Islet of Langerhans (tissue), 1 donor: ENCODE measurements around the gene PTPRT.

Source experiments
- FAIRE-seq: peaks from one replicate; lab custom pipeline; 2011; peaks lifted over from hg19 to GRCh38; lab: Jason Lieb, UNC

The PTPRT gene

GRCh38 chr20:42113236-42113635 is 1076.5 kb downstream of the PTPRT start:
- FAIRE-seq, result no peak

GRCh38 chr20:42112161-42112560 is 1077.5 kb downstream of the PTPRT start:
- no peak for FAIRE-seq

DNA sequence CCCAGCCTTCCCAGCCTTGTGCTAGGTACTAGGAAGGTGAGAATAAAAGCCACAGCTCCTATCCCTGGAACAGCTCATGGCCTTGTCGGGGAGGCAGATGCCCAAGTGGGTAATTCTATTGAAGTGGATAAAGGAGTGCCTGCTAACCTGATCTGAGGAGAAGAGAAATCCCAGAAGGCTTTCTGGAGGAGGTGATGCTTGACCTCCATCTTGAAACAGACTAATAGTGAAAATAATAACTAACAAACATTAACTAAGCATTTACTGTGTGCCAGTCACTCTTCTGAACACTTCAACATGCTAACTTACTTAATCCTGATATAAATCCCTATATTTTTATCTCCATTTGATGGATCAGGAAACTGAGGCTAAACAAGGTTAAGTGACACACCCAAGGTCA is 1078.4 kb downstream of the PTPRT start:
- FAIRE-seq, result no peak

GRCh38 chr20:42110301-42110700 is 1079.4 kb downstream of the PTPRT start:
- FAIRE-seq, result no peak

DNA sequence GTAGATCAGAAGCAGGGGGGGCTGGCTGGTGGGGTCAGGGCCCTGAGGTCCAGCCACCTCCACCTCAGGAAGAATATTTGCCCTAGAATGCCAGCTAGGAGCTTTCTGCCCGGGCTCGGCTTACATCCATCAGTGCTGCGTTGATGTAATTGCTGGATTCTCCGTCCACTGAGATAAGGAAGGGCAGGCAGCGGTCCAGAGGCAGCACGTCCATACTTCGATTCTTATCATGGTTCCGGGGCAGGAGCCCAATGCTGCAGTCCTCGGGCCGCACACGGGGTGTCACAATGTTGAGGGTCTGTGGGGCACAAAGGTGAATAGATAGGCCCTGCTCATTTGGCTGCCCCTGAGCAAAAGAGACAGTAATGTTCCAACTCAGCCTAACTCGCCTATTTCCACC is 1087.7 kb downstream of the PTPRT start:
- FAIRE-seq, result no peak

- peak; percentile 98 for FAIRE-seq
These were observed 1089.5 kb downstream of the PTPRT start for GRCh38 chr20:42100137-42100704.

- FAIRE-seq, result no peak
These were observed 1090.6 kb downstream of the PTPRT start for GRCh38 chr20:42099101-42099500.

GRCh38 chr20:42098418-42098817 is 1091.3 kb downstream of the PTPRT start:
- no peak for FAIRE-seq

- FAIRE-seq, result no peak
These were observed 1092.0 kb downstream of the PTPRT start for GRCh38 chr20:42097741-42098140.

DNA sequence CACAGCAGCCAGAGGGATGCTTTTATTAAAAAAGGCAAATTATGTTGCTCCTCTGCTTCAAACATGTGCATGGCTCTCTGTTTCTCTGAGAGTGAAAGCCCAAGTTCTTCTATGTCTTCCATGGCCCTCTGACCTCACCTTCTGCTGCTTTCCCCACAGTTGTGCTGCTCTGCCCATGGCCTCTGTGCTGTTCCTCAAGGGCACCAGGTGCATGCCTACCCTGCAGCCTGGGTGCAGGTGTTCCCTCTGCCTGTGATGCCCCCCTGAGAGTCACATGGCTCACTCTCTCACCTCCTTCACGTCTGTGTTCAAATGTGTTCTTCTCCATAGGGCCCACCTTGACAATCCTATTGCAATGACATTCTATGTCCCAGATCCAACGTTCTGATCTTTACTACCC is 1094.5 kb downstream of the PTPRT start:
- no peak for FAIRE-seq

DNA sequence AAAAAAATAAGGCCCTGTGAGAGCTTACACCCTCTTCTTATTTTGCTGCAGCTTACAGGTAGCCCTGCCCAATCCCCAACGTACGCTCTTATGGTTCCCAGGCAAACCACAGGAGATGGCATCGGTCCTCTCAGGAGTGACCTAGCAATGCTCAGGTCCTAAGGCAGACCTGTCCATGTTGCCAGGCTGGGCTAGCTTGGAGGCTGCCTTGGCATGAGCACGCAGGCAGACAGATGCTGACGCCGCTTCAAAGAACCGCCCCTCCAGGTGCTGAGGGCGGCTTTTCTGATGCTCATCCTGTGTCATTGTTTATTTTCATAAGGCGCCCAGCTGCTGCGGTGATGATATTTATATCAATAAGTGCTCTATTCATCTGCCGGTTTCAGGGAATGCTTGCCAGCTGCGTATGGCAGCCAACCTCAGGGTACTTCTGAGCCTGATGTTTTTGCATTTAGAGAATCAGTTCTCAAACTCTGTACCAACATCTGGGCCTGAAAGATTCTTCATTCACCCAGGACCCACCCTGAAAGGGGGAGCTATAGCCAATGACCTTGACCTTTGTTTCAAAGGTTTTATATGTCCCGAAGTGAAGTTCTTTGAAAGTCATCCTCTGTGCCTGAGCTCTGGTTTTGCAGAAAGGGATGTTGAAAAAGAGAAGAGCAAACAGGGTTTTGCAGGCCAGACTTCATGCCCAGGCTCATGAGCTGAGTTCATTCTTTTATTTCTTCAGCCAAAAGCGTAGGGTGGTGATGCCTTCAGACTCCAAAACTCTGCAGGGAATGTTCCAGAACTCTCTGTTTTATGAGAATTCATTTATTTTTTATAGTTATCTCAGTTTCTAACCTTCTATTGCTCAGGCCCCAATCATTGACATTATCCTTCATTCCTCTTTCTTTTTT is 1095.9 kb downstream of the PTPRT start:
- FAIRE-seq, result peak; percentile 69

- no peak for FAIRE-seq
These were observed 1096.7 kb downstream of the PTPRT start for GRCh38 chr20:42093041-42093440.

DNA sequence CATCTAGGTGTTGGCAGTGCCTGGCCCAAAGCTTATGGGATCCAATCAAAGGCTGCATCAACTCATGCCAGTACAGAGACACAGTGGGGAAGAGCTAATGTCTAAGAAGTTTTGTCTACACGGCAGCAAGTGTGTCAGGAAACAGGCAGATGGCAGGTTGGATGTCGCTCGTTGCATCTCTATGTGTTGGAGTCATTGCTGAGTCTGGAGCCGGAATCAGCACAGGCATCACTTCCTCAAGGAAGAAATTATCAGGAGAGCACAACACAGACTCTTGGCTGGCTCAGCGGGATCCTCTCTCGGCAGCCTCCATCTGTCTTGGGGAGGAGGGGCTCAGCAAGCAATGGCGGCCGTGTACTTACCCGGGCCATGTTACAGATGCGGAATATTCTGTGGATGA is 1104.3 kb downstream of the PTPRT start:
- no peak for FAIRE-seq

DNA sequence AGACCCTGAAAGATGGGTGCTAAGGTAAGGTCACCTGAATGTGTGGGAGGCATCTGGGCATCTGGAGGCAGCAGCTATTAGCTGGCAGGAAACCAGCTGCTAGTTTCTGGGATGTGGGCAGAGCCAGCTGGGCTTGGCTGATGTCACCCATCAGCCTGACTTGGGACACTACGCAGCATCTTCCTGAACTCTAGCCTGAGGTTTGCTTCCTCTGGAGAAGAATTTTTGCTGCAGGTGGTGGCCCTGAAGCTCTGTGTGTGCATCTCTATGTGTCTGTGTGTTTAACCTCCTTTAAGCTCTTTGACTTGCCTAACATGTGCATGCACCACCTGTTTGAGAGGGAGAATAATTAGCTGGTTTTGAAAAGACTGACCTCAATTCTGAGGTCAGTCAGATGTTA is 1106.4 kb downstream of the PTPRT start:
- FAIRE-seq, result no peak

GRCh38 chr20:42082611-42083010 is 1107.1 kb downstream of the PTPRT start:
- no peak for FAIRE-seq

DNA sequence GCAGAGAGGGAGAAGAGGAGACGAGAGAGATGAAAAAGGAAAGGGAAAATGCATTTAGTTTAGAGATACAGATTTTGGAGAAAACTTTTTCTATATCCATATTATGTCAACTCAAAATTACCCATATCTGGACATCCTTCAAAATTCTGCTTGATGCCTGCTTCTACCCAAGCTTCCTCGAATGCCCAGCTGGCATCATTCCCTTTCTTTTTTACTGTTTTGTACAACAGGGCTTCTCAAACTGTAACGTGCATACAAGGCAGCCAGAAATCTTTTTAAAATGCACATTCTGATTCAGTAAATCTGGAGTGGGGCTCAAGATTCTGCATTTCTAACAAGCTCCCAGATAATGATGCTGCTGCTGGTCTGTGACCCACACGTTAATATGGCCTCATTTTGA is 1108.8 kb downstream of the PTPRT start:
- no peak for FAIRE-seq

GRCh38 chr20:42074944-42075343 is 1114.8 kb downstream of the PTPRT start:
- FAIRE-seq, result no peak

GRCh38 chr20:42067596-42067995 is 1122.1 kb downstream of the PTPRT start:
- no peak for FAIRE-seq

DNA sequence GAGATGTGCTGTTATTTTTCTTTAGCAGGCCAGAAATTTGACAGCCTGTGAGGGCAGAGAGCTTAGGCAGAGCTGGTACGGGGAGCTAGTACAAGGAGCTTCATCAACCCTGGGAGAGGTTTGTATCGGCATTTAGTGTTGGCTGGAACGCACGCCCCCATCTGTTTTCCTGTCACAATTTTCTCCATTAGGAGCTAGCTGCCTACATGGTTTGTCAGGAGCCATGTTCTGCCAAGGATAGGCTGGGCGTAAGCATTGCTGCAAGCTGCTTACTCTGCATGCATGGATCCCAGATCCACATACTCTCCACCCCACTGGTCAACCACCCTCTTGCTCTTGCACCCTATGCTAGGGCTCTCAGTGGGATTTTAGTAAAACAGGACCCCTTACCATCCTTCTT is 1122.5 kb downstream of the PTPRT start:
- FAIRE-seq, result no peak

GRCh38 chr20:42063141-42063540 is 1126.6 kb downstream of the PTPRT start:
- no peak for FAIRE-seq

DNA sequence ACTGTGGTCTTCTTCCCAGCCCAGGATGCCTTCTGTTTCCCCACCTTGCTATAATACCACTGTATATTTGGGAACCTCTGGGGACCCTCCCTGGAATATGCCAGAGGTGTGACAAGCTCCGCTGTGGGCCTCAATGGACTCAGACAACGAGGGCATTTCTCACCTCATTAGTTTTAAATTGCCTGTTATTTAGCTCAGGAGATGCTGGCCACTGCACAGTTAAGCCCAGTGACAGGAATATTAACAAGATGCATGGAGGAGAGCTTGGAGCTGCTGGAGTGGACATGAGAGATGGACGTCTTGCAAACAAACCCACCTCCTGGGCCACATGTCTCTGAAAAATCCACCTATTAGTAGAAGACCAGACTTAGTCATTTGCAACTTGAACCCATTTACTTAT is 1136.4 kb downstream of the PTPRT start:
- no peak for FAIRE-seq

DNA sequence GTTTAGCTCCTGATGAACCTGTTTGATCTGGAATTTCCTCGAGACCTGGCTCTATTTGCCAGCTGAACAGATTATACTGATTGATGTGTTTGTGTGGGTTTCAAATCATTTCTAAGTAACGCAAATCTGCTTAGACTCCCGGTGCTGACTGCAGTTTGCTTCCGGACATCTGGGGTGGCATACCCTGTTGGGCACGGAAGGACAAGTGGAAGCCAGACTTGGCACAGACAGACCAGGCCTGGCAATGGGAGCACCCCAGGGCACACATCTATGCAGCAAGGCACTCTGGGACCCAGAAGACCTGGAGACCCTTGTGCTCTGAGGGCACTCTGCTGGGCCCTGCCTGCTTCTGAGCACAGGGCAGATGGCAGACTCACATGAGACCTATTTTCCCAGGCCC is 1137.8 kb downstream of the PTPRT start:
- no peak for FAIRE-seq

DNA sequence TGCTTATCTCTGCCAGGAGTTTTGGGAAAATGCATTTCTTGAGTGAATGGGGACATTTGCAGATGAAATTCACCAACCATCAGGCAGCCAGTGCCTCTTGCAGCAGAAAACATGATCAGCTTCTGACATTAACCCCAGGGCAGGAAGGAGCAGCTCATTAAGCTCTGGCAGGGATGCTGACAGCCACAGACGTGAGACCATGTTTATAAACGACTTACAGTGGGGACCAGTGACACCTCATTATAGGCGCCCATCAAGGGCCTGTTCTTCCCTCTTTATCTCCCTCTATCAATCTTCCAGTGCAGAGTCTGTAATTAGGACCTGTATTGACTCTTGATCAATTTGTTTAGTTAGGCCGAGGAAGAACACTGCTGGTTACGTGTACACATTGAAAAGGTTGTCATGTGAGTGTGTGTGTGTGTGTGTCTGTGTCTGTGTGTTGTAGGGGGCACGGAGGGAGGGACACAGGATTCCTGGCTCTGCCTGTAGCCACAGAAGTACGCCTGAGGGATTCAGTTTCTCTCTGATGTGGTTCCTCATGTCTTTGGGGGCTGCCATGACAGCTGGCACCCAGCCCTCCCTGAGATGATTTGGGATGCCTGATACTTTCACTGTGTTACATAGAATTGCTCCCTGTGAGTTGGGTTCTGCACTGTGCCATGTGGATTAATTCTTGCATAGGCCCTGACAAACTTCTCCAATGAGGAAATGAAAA is 1143.2 kb downstream of the PTPRT start:
- no peak for FAIRE-seq
